NCI-H1930 (cell line): ENCODE results near the gene ACSF2.

ENCODE experiments used
- DNase-seq, 2 experiments: peaks; one replicate each; lab custom pipeline; 2025; lab: John Stamatoyannopoulos, UW

ACSF2 gene

GRCh38 chr17:50501054-50501453, 75.0 kb downstream of the ACSF2 start:
- peak in 1 of 2 experiments; percentile 6 for DNase-seq

DNA sequence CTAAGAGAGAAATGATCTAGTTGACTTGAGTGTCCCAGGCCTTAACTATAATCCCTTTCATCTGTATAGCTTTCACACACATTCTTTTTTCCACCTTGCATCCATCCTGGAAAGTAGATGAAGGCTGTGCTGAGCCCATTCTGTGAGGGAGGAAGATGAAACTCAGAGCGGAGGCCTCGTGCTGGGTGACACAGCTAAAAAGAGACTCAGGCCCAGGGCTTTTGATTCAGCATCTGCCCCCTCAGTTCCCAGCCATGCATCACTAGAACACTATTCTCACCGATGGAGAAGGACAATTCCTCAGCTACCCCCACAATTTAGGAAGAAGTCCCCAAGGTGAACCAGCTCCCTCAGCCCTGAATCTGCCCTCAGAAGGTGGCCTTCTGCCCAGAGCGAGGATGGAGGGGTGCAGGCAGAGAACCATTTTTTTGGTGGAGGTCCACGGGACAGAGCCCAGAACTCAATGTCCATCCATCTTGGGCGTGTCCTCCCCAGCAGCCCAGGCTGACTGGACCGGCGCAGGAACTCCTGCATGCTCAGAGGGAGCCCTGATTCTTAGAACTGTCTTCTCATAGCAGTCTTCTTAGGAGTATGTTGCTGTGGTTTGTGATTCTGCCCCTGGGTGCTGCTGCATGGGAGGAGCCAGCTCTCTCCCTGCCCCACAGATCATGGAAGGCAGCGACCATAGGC, 76.4 kb downstream of the ACSF2 start:
- no peak for DNase-seq

GRCh38 chr17:50505591-50506130, 79.6 kb downstream of the ACSF2 start:
- DNase-seq = no peak

DNA sequence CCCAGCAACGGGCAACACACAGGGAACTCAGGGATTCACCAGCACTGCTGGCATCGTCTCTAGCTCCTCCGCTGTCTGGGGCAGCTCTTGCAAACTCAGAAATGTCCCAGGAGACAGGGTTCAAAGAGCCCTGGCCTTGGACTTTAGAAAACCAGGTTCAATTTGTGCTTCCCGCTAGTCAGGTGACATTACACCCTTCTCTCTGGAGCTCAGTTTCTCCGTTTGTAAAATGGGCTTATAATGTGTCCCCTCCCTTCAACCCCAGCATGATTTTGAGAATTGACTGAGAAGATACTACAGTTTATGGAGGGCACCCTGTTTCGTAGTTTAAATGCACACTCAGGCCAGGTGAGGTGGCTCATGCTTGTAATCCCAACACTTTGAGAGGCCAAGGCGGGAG, 80.3 kb downstream of the ACSF2 start:
- no peak for DNase-seq

- DNase-seq = peak; percentile 86 to 90
These were observed 82.0 kb downstream of the ACSF2 start, which contains the start of gene MYCBPAP for GRCh38 chr17:50507871-50508572. Gene MYCBPAP, plus strand, starts transcription at chr17:50508439. Its CDS starts 236 bp downstream, at chr17:50508675.

DNA sequence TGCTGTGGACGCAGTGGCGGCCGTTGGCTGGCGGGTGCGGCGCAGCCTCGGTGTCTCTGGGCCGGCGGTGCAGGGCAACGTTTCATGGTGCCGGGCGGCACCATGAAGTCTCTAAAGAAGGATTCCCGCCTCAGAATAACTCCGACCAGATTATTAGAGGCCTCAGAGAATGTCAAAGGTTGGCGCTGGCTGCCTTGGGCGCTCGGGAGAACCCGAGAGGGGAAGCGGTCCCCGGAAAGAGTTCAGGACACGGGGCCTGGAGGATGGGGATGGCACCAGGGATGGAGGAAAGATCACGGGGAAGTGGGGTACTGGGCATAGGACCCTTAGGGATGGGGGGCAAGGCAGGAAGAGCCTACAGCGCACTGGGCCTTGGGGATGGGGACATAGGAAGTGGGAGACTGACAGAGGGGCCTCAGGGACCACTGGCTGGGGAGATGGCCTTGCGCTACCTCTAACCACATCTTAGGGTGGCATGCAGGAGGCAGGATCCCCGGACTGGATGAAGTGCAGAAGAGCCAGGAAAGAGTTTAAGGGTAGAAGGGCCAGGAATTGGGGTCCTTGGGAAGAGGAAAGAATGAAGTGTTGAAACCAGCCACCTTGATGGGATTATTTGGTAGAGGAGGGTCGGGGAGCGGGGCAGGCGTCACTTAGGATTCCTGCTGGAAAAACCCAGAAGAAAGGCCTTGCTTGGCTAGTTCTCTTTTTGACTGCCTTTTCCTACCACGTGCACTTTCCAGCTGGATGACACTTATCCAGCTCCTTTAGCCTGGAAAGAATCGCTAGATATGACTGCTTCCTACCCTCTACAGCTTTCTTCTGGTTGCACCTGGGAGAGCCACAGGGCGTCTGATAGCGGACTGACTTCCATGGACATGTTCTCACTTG, 82.8 kb downstream of the ACSF2 start:
- no peak for DNase-seq

DNA sequence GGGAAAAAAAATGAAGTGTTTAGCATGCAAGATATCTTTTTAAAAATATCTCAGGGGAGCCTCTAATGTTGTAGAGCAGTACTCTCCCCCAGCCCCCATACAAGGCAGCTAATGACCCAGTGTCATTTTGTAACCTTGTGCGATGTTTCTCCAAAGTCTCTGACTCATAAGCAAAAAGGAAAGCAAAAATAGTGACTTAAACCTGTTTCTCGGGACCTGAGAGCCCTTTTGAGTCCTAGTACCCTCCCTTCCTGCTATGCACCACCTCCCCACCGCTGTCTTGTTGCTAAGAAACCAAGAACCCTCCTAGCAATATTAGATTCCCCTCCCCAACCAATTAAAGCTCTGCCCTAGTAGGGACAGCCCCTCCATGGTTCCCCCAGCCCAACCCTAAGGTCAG, 85.0 kb downstream of the ACSF2 start:
- no peak for DNase-seq

DNA sequence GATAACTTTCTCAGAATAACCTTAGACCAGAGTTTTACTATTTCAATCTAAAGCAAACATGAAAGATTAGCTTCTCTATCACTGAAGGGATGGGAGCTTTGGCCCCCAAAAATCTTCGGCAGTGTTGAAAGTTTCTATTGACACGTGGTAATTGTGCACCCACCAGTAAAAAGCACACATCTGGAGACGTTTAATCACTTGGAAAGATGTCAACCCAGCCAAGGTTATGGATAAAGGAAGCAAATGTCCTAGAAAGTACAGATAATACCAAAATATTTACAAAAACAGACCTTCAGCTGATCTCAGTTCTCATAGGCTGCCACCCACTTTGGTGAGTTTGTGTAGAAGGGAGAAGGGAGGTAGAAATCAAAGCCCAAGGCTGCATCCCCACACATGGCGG, 87.5 kb downstream of the ACSF2 start:
- DNase-seq = no peak

DNA sequence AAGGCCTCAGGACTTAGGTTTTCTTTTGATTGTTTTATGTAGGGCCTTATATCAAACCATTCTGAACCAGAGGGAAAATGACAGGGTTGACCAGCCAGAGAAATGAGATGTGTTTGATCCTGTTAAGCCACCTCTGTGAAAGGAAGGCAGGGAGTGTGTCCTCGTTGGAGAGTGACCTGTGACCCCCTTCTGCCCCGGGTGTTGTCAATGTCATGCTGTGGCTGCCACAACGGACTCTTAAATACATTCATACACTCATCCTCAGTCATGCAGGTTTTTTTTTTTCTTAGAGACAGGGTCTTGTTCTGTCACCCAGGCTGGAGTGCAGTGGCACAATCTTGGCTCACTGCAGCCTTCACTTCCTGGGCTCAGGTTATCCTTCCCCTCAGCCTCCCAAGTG, 88.4 kb downstream of the ACSF2 start:
- DNase-seq = no peak

DNA sequence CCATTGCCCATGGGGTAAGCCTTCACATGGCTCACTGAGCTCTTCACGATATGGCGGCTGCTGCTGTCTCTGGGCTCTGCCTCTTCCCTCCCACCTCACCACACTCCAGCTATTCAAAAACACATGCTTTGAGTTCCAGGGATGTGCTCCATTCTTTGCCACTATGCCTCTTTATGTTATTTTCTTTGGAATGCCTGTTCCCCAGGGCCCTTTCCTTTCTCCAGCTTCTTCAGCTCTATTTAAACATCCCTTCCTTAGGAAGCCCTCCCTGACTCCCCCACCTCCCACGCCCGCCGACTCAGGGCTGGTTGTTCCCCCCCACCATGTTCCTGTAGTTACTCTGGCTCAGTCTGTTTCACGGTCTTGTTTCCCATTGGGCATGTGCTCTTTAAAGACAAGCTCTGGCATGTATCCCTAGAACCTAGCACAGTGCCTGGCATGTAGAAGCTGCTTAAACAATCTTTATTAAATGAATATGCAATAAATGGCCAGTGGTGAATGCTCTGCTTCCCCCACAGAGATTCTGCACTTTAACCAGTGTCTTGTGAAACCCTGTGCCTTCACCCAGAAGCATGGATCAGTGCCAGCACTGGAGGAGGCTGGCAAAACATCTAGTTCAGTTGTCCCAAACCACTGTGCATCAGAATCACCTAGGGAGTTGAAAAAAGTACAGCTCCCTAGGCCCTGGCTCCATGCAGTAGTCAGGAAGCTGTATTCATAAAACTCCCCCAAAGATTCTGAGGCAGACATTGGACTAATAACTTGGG, 89.1 kb downstream of the ACSF2 start:
- DNase-seq = no peak

GRCh38 chr17:50517011-50517410, 91.0 kb downstream of the ACSF2 start:
- DNase-seq = no peak

DNA sequence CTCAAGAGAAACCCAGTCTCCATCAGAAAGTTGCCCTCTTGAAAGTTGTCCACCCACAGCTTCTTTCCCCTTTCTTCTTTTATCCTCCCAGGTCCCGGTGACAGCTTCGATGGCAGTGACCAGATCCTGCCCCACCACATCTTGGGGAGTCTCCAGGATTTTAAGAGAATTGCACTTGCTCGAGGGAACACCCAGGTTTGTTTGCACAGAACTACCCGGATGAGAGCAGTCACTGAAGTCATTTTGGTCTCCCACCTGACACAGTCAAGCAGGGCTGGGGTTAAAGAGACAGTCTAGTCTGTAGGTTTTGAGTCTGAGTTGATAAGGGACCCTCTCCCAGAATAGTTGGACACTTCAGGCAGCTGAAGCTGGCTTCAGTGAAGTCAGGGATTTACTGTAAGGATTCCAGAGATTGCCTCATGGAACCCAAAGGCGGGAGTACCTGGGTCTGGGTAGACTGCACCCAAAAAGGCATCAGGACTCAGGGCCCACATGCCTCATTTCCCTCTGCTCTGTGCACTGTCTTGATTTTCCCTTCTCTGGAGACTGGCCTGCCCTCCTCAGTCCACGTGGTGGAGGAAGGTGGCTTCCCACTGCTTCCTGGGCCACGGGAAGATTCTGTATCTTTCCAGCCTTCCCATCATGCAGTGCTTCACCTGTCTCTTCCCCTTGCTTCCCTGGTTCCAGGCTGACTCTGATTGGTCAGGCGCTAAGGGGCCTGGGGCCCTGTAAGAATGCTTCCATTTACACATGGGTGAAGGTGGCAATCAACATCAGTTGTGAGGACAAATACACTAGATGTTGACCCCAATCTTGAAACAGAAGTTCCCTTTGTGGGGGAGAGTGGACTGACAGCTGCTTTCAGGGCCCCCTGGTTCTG, 91.7 kb downstream of the ACSF2 start:
- no peak for DNase-seq

DNA sequence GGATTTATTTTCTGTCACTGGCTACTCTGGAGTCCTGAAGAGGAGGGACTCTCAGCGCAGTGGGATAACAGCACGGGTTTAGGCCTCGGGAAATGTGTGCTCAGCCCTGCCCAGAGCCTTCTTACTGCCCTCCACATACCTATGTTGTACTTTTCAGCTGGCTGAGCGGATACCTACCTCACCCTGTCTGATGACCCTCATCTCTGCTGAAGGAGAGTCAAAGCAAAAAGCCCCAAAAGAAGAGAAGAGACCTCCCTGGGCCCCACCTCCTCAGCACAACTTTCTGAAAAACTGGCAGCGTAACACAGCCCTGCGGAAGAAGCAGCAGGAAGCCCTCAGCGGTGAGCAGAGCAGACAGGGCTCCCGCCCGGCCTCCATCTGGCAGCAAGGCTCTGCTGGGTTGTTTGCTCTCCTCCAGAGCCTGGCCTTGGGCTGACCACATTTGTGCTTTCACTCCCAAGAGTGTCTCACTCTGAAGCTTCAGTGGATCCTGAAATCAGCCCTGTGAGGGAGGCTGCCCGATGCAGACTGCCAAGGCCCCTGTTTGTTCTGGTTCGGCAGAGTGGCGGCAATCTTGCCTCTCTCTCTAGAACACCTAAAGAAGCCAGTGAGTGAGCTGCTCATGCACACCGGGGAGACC, 92.5 kb downstream of the ACSF2 start:
- DNase-seq = no peak

- no peak for DNase-seq
These were observed 93.3 kb downstream of the ACSF2 start for GRCh38 chr17:50519141-50519834.

DNA sequence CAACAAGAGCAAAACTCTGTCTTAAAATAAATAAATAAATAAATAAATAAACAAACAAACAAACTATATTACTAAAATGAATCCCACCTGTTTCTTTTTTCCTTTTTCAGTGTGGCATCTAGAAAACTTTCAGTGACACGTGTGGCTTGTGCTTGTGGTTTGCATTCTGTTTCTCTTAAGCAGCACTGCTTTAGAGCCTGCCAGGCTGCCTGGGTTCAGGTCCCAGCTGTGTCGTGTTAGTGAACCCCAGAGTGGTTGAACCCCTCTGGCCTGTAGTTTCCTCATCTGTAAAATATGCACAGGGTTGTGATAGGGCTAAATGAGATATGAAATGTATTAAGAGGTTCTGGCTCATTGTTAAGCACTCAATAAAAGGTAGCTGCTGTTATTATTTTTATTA, 94.5 kb downstream of the ACSF2 start:
- no peak for DNase-seq

DNA sequence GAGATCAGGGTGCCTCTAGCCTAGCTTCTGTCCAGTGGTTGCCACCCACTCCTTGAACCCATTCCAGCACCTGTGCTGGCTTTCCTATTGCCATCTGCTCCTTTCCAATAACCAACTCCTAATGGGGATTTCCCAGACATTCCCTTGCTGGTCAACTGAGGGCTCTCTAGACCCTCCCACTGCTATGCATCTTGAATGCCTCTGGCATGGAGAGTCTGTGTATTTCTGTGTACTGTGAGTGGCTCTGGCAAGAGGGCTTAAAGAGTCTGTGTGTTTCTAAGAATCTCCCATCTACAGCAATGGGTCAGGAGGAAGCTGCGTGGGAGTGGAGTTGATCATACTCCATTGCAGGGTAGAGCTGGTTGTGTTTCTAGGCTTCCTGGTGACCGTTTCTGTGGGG, 95.5 kb downstream of the ACSF2 start:
- no peak for DNase-seq

- no peak for DNase-seq
These were observed 96.7 kb downstream of the ACSF2 start for GRCh38 chr17:50522766-50523165.

- DNase-seq = no peak
These were observed 97.2 kb downstream of the ACSF2 start for GRCh38 chr17:50523208-50523607.
